NT2/D1 (cell line): ENCODE measurements around the gene CYP11A1.

ENCODE experiments used
- SUZ12 ChIP-seq: IDR thresholded peaks from 2 replicates; pipeline ENCODE4 v1.6.1; 2011; ENCODE audit not compliant: insufficient read length, insufficient read depth; ENCODE audit errors: extremely low read depth
- ZNF274 ChIP-seq: IDR thresholded peaks from 2 replicates; pipeline ENCODE4 v1.6.1; 2011; ENCODE audit warnings: mild to moderate bottlenecking, low read depth, low read length

- no peak for TF ChIP-seq SUZ12
- TF ChIP-seq ZNF274, result no peak
These were observed 40.7 kb downstream of the CYP11A1 start for GRCh38 chr15:74326746-74327145.
